Natural killer cell (primary cell): ENCODE results near the gene LCN12. TPM values are rescaled to one million over a fixed set of nuclear protein-coding genes. Genes with fewer than 3 reads are reported as not detected.

Experiments used
- ATAC-seq, 3 donors: fragments of 150-1000 bp in 2 of 3; fragments of 200-7000 bp in 1 of 3; cut with Tn5 transposase; 1 replicate in 1 of 3; 2 replicates in 2 of 3; pipeline ENCODE4 v1.10.0; 2021; ENCODE audit warnings: mild to moderate bottlenecking in 2 of 3, moderate library complexity in 2 of 3
- DNase-seq, 2 donors: peaks; one replicate each; pipeline versions ENCODE4 v3.0.0 to v3.0.0-alpha.2; 2013 to 2021; ENCODE audit warnings: mixed read lengths in 1 of 2
- H3K27ac ChIP-seq: one replicate; pipeline ENCODE4 v1.5.1; 2013; ENCODE audit warnings: mild to moderate bottlenecking, low read length
- H3K27me3 ChIP-seq: one replicate; pipeline ENCODE4 v1.6.1; 2013; ENCODE audit warnings: low read length; ENCODE audit not compliant: control insufficient read depth, insufficient read depth
- H3K36me3 ChIP-seq: one replicate; pipeline ENCODE4 v1.6.1; 2013; ENCODE audit warnings: low read length; ENCODE audit not compliant: control insufficient read depth, insufficient read depth
- H3K4me1 ChIP-seq: one replicate; pipeline ENCODE4 v1.6.1; 2013; ENCODE audit warnings: low read length; ENCODE audit not compliant: control insufficient read depth, insufficient read depth
- H3K4me3 ChIP-seq: one replicate; pipeline ENCODE4 v1.5.1; 2013; ENCODE audit warnings: low read length
- H3K9me3 ChIP-seq: one replicate; pipeline ENCODE4 v1.6.1; 2013; ENCODE audit warnings: low read length; ENCODE audit not compliant: control insufficient read depth, insufficient read depth
- H3K27ac Mint-ChIP-seq, 2 donors: one replicate each; pipeline ENCODE4 v1.8.0; 2022; ENCODE audit warnings: mild to moderate bottlenecking in 2 of 2, mixed read lengths in 2 of 2, moderate library complexity in 1 of 2
- H3K27me3 Mint-ChIP-seq, 2 donors: one replicate each; pipeline ENCODE4 v1.8.0; 2022; ENCODE audit warnings: low read depth in 2 of 2, mixed read lengths in 2 of 2
- H3K36me3 Mint-ChIP-seq: one replicate; pipeline ENCODE4 v1.8.0; 2022; ENCODE audit warnings: mixed read lengths
- H3K4me1 Mint-ChIP-seq, 2 donors: one replicate each; pipeline ENCODE4 v1.8.0; 2022; ENCODE audit warnings: mixed read lengths in 2 of 2
- H3K4me3 Mint-ChIP-seq: one replicate; pipeline ENCODE4 v1.8.0; 2022; ENCODE audit warnings: mild to moderate bottlenecking, moderate library complexity, mixed read lengths
- H3K9me3 Mint-ChIP-seq, 2 donors: one replicate each; pipeline ENCODE4 v1.8.0; 2022; ENCODE audit warnings: mixed read lengths in 2 of 2
- CTCF ChIP-seq: fragments of 200-600 bp; IDR thresholded peaks from one replicate; pipeline ENCODE4 v1.8.0; 2022; ENCODE audit warnings: antibody characterized with exemption
- WGBS: methylation state at CpG from one replicate; pipeline ENCODE4 v1.1.7; 2013; ENCODE audit warnings: missing lambda C conversion rate; ENCODE audit not compliant: insufficient coverage; 5-methylcytosine and 5-hydroxymethylcytosine counted together
- intact Hi-C: fragments of 100-400 bp; cut with micrococcal nuclease; formaldehyde crosslinking; loops from one replicate; pipeline ENCODE4 v1.14.2; 2022
- total RNA-seq, 4 donors: library from RNA; stranded (reverse); fragments of 120-200 nt in 1 of 4; gene quantifications; one replicate each; pipeline versions ENCODE4 v1.2.3 to v1.2.4, GENCODE V29; 2013 to 2022

Gene LCN12
- total RNA-seq, 3 donors from 2014 or later (not counting 1 experiment from before 2014, with no cell fraction given), result 9.2 to 11.3 (median 9.8) TPM

GRCh38 chr9:136913701-136914438 lies 38.2 kb upstream of the LCN12 start:
- 90% methylated on average over 17 of the region's 17 CpGs for WGBS
- TF ChIP-seq CTCF, result no peak
- H3K9me3 Mint-ChIP-seq, result no peaks in the 10 kb centered on the region
- Histone ChIP-seq H3K4me1 (no peaks in the 10 kb centered on the region), H3K36me3 (peaks cover 55% of the 10 kb centered on the region), H3K4me3 (no peak overlapping the region), H3K27ac (no peak overlapping the region), H3K27me3 (no peaks in the 10 kb centered on the region), H3K9me3 (no peaks in the 10 kb centered on the region)
- no peak overlapping the region for H3K4me3 Mint-ChIP-seq
- DNase-seq, result no peak
- intact Hi-C loops, result no loop called here
- H3K27ac Mint-ChIP-seq, result no peak overlapping the region
- ATAC-seq, result no peak
- peaks cover 0 to 6% of the 10 kb centered on the region in 2 donors for H3K4me1 Mint-ChIP-seq
- H3K36me3 Mint-ChIP-seq, result peaks cover 7% of the 10 kb centered on the region
- no peaks in the 10 kb centered on the region for H3K27me3 Mint-ChIP-seq

- Histone ChIP-seq H3K27me3 (no peaks in the 10 kb centered on the region), H3K4me3 (no peak overlapping the region), H3K4me1 (no peaks in the 10 kb centered on the region), H3K9me3 (no peaks in the 10 kb centered on the region), H3K27ac (no peak overlapping the region), H3K36me3 (peaks cover 54% of the 10 kb centered on the region)
- Mint-ChIP-seq H3K4me3 (no peak overlapping the region), H3K4me1 (peaks cover 0 to 6% of the 10 kb centered on the region in 2 donors), H3K36me3 (peaks cover 7% of the 10 kb centered on the region), H3K9me3 (no peaks in the 10 kb centered on the region), H3K27me3 (no peaks in the 10 kb centered on the region), H3K27ac (no peak overlapping the region)
- 92% methylated on average over 21 of the region's 21 CpGs for WGBS
- no peak for TF ChIP-seq CTCF
- intact Hi-C loops, result no loop called here
- no peak for DNase-seq
- no peak for ATAC-seq
These were observed 36.3 kb upstream of the LCN12 start for GRCh38 chr9:136915632-136916329.

GRCh38 chr9:136916330-136917184 lies 35.5 kb upstream of the LCN12 start:
- no peak overlapping the region for H3K4me3 ChIP-seq
- WGBS, result 95% methylated on average over 32 of the region's 32 CpGs
- no peak for TF ChIP-seq CTCF

More at GRCh38 chr9:136916330-136917184, 35.5 kb upstream of the LCN12 start:
- Mint-ChIP-seq H3K27me3 (no peaks in the 10 kb centered on the region), H3K36me3 (peaks cover 7% of the 10 kb centered on the region), H3K4me3 (no peak overlapping the region), H3K4me1 (peaks cover 0 to 6% of the 10 kb centered on the region in 2 donors), H3K9me3 (no peaks in the 10 kb centered on the region), H3K27ac (no peak overlapping the region)
- intact Hi-C loops, result no loop called here
- H3K9me3 ChIP-seq, result no peaks in the 10 kb centered on the region
- H3K27ac ChIP-seq, result no peak overlapping the region
- no peaks in the 10 kb centered on the region for H3K27me3 ChIP-seq
- H3K4me1 ChIP-seq, result no peaks in the 10 kb centered on the region
- H3K36me3 ChIP-seq, result peaks cover 59% of the 10 kb centered on the region
- DNase-seq (no peak), ATAC-seq (no peak)
